Spleen (tissue), 11 donors: ENCODE data around the gene PDE8B. TPM values are rescaled to one million over a fixed set of nuclear protein-coding genes. Genes with fewer than 3 reads are reported as not detected.

Experiments used
- DNase-seq: peaks from one replicate; pipeline ENCODE4 v3.0.0-alpha.2; 2020
- H3K27ac ChIP-seq, 8 donors: fragments of 200-600 bp; sonication (generic) in 7 of 8; 1 replicate in 4 of 8; 2 replicates in 4 of 8; pipeline versions ENCODE4 v1.5.0 to v1.8.0; 2016 to 2021; ENCODE audit warnings: inconsistent platforms in 4 of 8, mild to moderate bottlenecking in 4 of 8, moderate library complexity in 1 of 8
- H3K27me3 ChIP-seq, 7 donors: fragments of 200-600 bp; sonication (generic) in 6 of 7; replicated peaks in 1 of 7; 1 replicate in 4 of 7; 2 replicates in 3 of 7; pipeline versions ENCODE4 v1.5.0 to v1.8.0; 2016 to 2021; ENCODE audit warnings: inconsistent platforms in 3 of 7, mild to moderate bottlenecking in 1 of 7
- H3K36me3 ChIP-seq, 6 donors: fragments of 200-600 bp; sonication (generic) in 5 of 6; 1 replicate in 4 of 6; 2 replicates in 2 of 6; pipeline versions ENCODE4 v1.5.0 to v1.8.0; 2016 to 2021; ENCODE audit warnings: inconsistent platforms in 2 of 6
- H3K4me1 ChIP-seq, 6 donors: fragments of 200-600 bp; sonication (generic) in 5 of 6; 1 replicate in 3 of 6; 2 replicates in 3 of 6; pipeline versions ENCODE4 v1.5.0 to v1.8.0; 2016 to 2021; ENCODE audit warnings: inconsistent platforms in 3 of 6
- H3K4me3 ChIP-seq, 8 donors: fragments of 200-600 bp; sonication (generic) in 7 of 8; 1 replicate in 4 of 8; 2 replicates in 4 of 8; pipeline versions ENCODE4 v1.5.0 to v1.8.0; 2016 to 2021; ENCODE audit warnings: inconsistent platforms in 4 of 8, mild to moderate bottlenecking in 4 of 8, moderate library complexity in 2 of 8
- H3K9me3 ChIP-seq, 8 donors: fragments of 200-600 bp; sonication (generic) in 7 of 8; 1 replicate in 4 of 8; 2 replicates in 4 of 8; pipeline versions ENCODE4 v1.5.0 to v1.8.0; 2016 to 2021; ENCODE audit warnings: inconsistent platforms in 4 of 8
- CTCF ChIP-seq, 11 experiments: fragments of 200-600 bp in 7 of 11; fragments of 450-650 bp in 4 of 11; sonication (generic) in 4 of 11; IDR thresholded peaks in 8 of 11; conservative IDR thresholded peaks in 3 of 11; 1 replicate in 7 of 11; 2 replicates in 4 of 11; pipeline versions ENCODE4 v1.4.0 to v1.8.0; 2016 to 2021; ENCODE audit warnings: antibody characterized with exemption in 11 of 11, inconsistent platforms in 4 of 11, mild to moderate bottlenecking in 1 of 11
- POLR2A ChIP-seq, 3 donors: fragments of 450-650 bp; IDR thresholded peaks; one replicate each; pipeline ENCODE4 v1.5.1; 2017; ENCODE audit warnings: antibody characterized with exemption in 3 of 3, mild to moderate bottlenecking in 1 of 3
- POLR2AphosphoS5 ChIP-seq, 3 donors: sonication (generic); formaldehyde crosslinking; IDR thresholded peaks; one replicate each; pipeline ENCODE4 v1.5.1; 2017; ENCODE audit warnings: antibody characterized with exemption in 3 of 3
- WGBS, 5 donors: extraction: QIAGEN DNeasy Blood & Tissue Kit in 3 of 5; methylation state at CpG; one replicate each; pipeline versions ENCODE4 v1.1.5 to v1.1.7; 2013 to 2018; 5-methylcytosine and 5-hydroxymethylcytosine counted together
- intact Hi-C: fragments of 100-400 bp; cut with DNase I; formaldehyde crosslinking; loops from one replicate; pipeline ENCODE4 v1.15.0; 2023; ENCODE audit warnings: low total_unique reads
- polyA plus RNA-seq, 3 donors: library from polyadenylated mRNA; stranded (reverse); fragments of 200-250 nt; gene quantifications; one replicate each; pipeline ENCODE4 v1.2.1, GENCODE V29; 2013
- total RNA-seq, 7 donors: library from RNA; depleted of rRNA in 3 of 7; stranded (reverse); fragments of >200 nt in 3 of 7; fragmentation: NEBNext Ultra II Directional in 4 of 7; extraction: Animal tissue kit (Norgen Biotek cat#: 25700) in 4 of 7; gene quantifications; one replicate each; pipeline versions ENCODE4 v1.1.0 to v1.2.1, GENCODE V29; 2016 to 2021
- donor health status: healthy with polysubstance abuse.
- donor health status: DM: no; HTN: no; CAD: no; lungs with moderate emphysema.
- donor health status: DM: no; HTN: no; CAD: no.
- donor health status: Bipolar disorder and iron deficiency.
- donor health status: healthy.
- donor health status: DM: no; HTN: no; CAD: no.
- donor health status: DM: yes; HTN: yes; CAD: no.

Gene PDE8B
- total and polyA plus RNA-seq, 10 donors, result 0.18 to 1.9 (median 0.85) TPM

GRCh38 chr5:77354454-77354853 is 144.0 kb downstream of the PDE8B start:
- no peaks in the 10 kb centered on the region for H3K27me3 ChIP-seq
- intact Hi-C loops, result no loop called here
- 89 to 97% (median 95%) methylated on average over 2 of the region's 2 CpGs for whole genome bisulfite sequencing, 5 donors
- DNase-seq, result no peak
- no peaks in the 10 kb centered on the region for H3K9me3 ChIP-seq
- no peak overlapping the region for H3K4me3 ChIP-seq
- TF ChIP-seq CTCF (IDR thresholded peaks at IDR 0.05 in 8 of 11, conservative IDR thresholded peaks at IDR 0.05 in 3 of 11) (no peak), POLR2AphosphoS5 (IDR thresholded peaks at IDR 0.05) (no peak), POLR2A (IDR thresholded peaks at IDR 0.05) (no peak)
- no peaks in the 10 kb centered on the region for H3K36me3 ChIP-seq
- H3K27ac ChIP-seq, result no peak overlapping the region
- no peaks in the 10 kb centered on the region for H3K4me1 ChIP-seq

GRCh38 chr5:77355080-77355479 is 144.6 kb downstream of the PDE8B start:
- no peak overlapping the region for H3K4me3 ChIP-seq
- no peaks in the 10 kb centered on the region for H3K27me3 ChIP-seq
- DNase-seq, result no peak
- no peaks in the 10 kb centered on the region for H3K36me3 ChIP-seq
- H3K9me3 ChIP-seq, result no peaks in the 10 kb centered on the region
- TF ChIP-seq POLR2A (IDR thresholded peaks at IDR 0.05), result no peak
- TF ChIP-seq CTCF (IDR thresholded peaks at IDR 0.05 in 8 of 11, conservative IDR thresholded peaks at IDR 0.05 in 3 of 11), result no peak
- no peak for TF ChIP-seq POLR2AphosphoS5 (IDR thresholded peaks at IDR 0.05)
- H3K4me1 ChIP-seq, result no peaks in the 10 kb centered on the region
- no peak overlapping the region for H3K27ac ChIP-seq
- WGBS, 5 donors, result 69 to 90% (median 84%) methylated on average over 7 of the region's 7 CpGs
- intact Hi-C loops, result no loop called here

- Histone ChIP-seq H3K4me1 (no peaks in the 10 kb centered on the region), H3K4me3 (no peak overlapping the region), H3K9me3 (no peaks in the 10 kb centered on the region), H3K27me3 (no peaks in the 10 kb centered on the region), H3K27ac (no peak overlapping the region), H3K36me3 (no peaks in the 10 kb centered on the region)
- intact Hi-C loops, result no loop called here
- TF ChIP-seq CTCF (IDR thresholded peaks at IDR 0.05 in 8 of 11, conservative IDR thresholded peaks at IDR 0.05 in 3 of 11), result no peak
- TF ChIP-seq POLR2A (IDR thresholded peaks at IDR 0.05), result no peak
- TF ChIP-seq POLR2AphosphoS5 (IDR thresholded peaks at IDR 0.05), result no peak
- DNase-seq, result no peak
These were observed 145.3 kb downstream of the PDE8B start for GRCh38 chr5:77355751-77356150.

- no peaks in the 10 kb centered on the region for H3K4me1 ChIP-seq
- DNase-seq, result no peak
- no peaks in the 10 kb centered on the region for H3K27me3 ChIP-seq
- WGBS, 5 donors, result 37 to 74% (median 66%) methylated on average over 3 of the region's 3 CpGs
- no peak overlapping the region for H3K27ac ChIP-seq
- TF ChIP-seq CTCF (IDR thresholded peaks at IDR 0.05 in 8 of 11, conservative IDR thresholded peaks at IDR 0.05 in 3 of 11) (no peak), POLR2A (IDR thresholded peaks at IDR 0.05) (no peak), POLR2AphosphoS5 (IDR thresholded peaks at IDR 0.05) (no peak)
- H3K36me3 ChIP-seq, result no peaks in the 10 kb centered on the region
- H3K9me3 ChIP-seq, result no peaks in the 10 kb centered on the region
- H3K4me3 ChIP-seq, result no peak overlapping the region
- intact Hi-C loops, result no loop called here
These were observed 146.3 kb downstream of the PDE8B start for GRCh38 chr5:77356740-77357139.
